Islet precursor cell (in vitro differentiated cells): ENCODE measurements around the gene CACTIN.
"Not testable (repeated sequence)": the region's sequence is repeated elsewhere in the genome, so short reads cannot be mapped to it uniquely, and the experiment has no call there.

ENCODE experiments used
- DNase-seq: peaks from one replicate; pipeline ENCODE4 v3.0.0-alpha.2; 2018

The CACTIN gene

GRCh38 chr19:3661284-3662238 lies 35.0 kb upstream of the CACTIN start:
- DNase-seq, result no peak

- DNase-seq, result no peak
Measured at GRCh38 chr19:3660493-3661219, 34.1 kb upstream of the CACTIN start.

GRCh38 chr19:3659746-3660112 lies 33.1 kb upstream of the CACTIN start:
- no peak for DNase-seq

GRCh38 chr19:3658870-3659745 lies 32.5 kb upstream of the CACTIN start:
- DNase-seq, result no peak

GRCh38 chr19:3658004-3658869 lies 31.6 kb upstream of the CACTIN start:
- DNase-seq, result no peak

- DNase-seq, result no peak
Measured at GRCh38 chr19:3657395-3657769, 30.8 kb upstream of the CACTIN start.

- no peak for DNase-seq
Measured at GRCh38 chr19:3656747-3657394, 30.3 kb upstream of the CACTIN start.

- no peak for DNase-seq
Measured at GRCh38 chr19:3656073-3656746, 29.6 kb upstream of the CACTIN start.

GRCh38 chr19:3655402-3656072 lies 28.9 kb upstream of the CACTIN start:
- no peak for DNase-seq

GRCh38 chr19:3653865-3654513 lies 27.4 kb upstream of the CACTIN start:
- DNase-seq, result no peak

- no peak for DNase-seq
Measured at GRCh38 chr19:3653081-3653795, 26.6 kb upstream of the CACTIN start.

- DNase-seq, result no peak
Measured at GRCh38 chr19:3652422-3652821, 25.8 kb upstream of the CACTIN start.

- DNase-seq, result no peak
Measured at GRCh38 chr19:3651684-3652083, 25.1 kb upstream of the CACTIN start.

- DNase-seq, result no peak
Measured at GRCh38 chr19:3649888-3650287, 23.3 kb upstream of the CACTIN start.

GRCh38 chr19:3648037-3648905 lies 21.7 kb upstream of the CACTIN start:
- DNase-seq, result no peak

GRCh38 chr19:3647102-3647501 lies 20.5 kb upstream of the CACTIN start:
- not testable (repeated sequence) for DNase-seq

- no peak for DNase-seq
Measured at GRCh38 chr19:3646336-3647092, 19.9 kb upstream of the CACTIN start.
